Thoracic aorta (tissue), 2 donors: ENCODE data around the gene CTIF. TPM values are rescaled to one million over a fixed set of nuclear protein-coding genes. Genes with fewer than 3 reads are reported as not detected.
A peak's percentile ranks its signal among the peaks of the same experiment; 100 is the strongest.

Experiments
- ATAC-seq: fragments of 150-250 bp; one replicate; pipeline ENCODE4 v1.8.0; 2017; ENCODE audit warnings: low read depth; ENCODE audit not compliant: insufficient number of reproducible peaks, low FRiP score
- DNase-seq: peaks from one replicate; pipeline ENCODE4 v3.0.0-alpha.2; 2020; ENCODE audit warnings: low spot score
- H3K27ac ChIP-seq, 2 donors: fragments of 200-600 bp; sonication (generic); 1 replicate in 1 of 2; 2 replicates in 1 of 2; pipeline ENCODE4 v1.5.1; 2016; ENCODE audit warnings: mild to moderate bottlenecking in 2 of 2, moderate library complexity in 2 of 2
- H3K27me3 ChIP-seq: fragments of 200-600 bp; sonication (generic); replicated peaks from 2 replicates; pipeline ENCODE4 v1.6.0; 2016; ENCODE audit warnings: mild to moderate bottlenecking; ENCODE audit not compliant: insufficient read depth
- H3K36me3 ChIP-seq: fragments of 200-600 bp; sonication (generic); one replicate; pipeline ENCODE4 v1.5.1; 2016
- H3K4me1 ChIP-seq, 2 donors: fragments of 200-600 bp; sonication (generic); 1 replicate in 1 of 2; 2 replicates in 1 of 2; pipeline versions ENCODE4 v1.5.1 to v1.6.0; 2016; ENCODE audit warnings: low read depth in 2 of 2, mild to moderate bottlenecking in 1 of 2; ENCODE audit not compliant: control insufficient read depth in 1 of 2
- H3K4me3 ChIP-seq: fragments of 200-600 bp; sonication (generic); 2 replicates; pipeline ENCODE4 v1.5.1; 2016; ENCODE audit warnings: mild to moderate bottlenecking
- H3K9me3 ChIP-seq: fragments of 200-600 bp; sonication (generic); 2 replicates; pipeline ENCODE4 v1.5.1; 2016
- total RNA-seq, 2 donors: library from RNA; depleted of rRNA; stranded (reverse); fragments of >200 nt; gene quantifications; one replicate each; pipeline versions ENCODE4 v1.1.0 to v1.2.3, GENCODE V29; 2016
- TF ChIP-seq, protein P1 (sequence below): fragments of 200-600 bp; sonication (generic); IDR thresholded peaks from one replicate; pipeline ENCODE4 v1.5.1; 2019; ENCODE audit warnings: antibody characterized with exemption

CTIF gene
- total RNA-seq, 2 donors from 2014 or later: 63.3 to 125 TPM

DNA sequence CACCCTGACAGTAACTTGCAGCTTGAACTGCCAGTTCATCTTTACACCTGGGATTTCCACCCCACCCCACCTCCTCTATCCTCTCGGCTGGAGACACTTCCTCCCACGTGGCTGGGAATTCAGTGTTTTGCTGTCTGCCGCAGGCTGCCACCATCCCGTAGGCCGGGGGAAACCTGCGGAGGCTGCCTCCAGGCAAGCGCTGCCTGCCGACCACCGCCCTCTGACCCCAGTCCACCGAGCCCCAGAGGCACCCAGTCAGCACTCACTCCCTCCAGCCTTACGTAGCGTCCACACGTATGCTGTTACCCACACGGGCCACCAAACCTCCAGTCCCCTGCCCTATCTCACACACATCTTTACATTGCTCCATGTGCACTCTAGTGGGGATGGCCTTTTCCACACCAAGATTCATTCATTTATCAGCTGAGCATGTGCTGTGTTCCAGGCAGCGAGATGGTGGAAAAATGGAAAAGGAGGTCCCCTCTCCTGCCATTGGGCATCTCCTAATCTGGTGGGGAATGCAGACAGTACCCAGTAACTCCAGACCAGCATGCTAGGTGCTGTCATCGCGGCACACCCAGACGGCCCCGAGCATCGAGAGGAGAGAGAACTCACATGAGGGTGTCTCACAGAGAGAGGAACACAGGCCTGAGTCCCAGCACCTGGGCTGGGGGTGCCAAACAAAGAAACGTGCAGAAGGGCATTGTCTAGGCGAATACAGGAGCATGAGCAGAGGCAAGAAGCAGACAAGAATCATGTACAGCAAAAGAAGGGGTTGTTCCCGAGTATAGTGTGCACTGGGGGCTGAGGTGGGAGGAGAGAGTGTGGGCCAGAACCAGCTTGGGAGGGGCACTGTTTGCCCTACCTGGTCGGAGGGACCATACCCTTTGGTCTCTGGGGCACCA lies 245.0 kb downstream of the CTIF start:
- Histone ChIP-seq H3K9me3 (no peaks in the 10 kb centered on the region), H3K4me3 (no peak overlapping the region), H3K27me3 (no peaks in the 10 kb centered on the region), H3K27ac (peak overlapping the region; percentile 95 to 97), H3K4me1 (peaks cover 50 to 94% of the 10 kb centered on the region in 2 donors), H3K36me3 (no peaks in the 10 kb centered on the region)
- TF ChIP-seq, protein P1, sequence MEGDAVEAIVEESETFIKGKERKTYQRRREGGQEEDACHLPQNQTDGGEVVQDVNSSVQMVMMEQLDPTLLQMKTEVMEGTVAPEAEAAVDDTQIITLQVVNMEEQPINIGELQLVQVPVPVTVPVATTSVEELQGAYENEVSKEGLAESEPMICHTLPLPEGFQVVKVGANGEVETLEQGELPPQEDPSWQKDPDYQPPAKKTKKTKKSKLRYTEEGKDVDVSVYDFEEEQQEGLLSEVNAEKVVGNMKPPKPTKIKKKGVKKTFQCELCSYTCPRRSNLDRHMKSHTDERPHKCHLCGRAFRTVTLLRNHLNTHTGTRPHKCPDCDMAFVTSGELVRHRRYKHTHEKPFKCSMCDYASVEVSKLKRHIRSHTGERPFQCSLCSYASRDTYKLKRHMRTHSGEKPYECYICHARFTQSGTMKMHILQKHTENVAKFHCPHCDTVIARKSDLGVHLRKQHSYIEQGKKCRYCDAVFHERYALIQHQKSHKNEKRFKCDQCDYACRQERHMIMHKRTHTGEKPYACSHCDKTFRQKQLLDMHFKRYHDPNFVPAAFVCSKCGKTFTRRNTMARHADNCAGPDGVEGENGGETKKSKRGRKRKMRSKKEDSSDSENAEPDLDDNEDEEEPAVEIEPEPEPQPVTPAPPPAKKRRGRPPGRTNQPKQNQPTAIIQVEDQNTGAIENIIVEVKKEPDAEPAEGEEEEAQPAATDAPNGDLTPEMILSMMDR: no peak
- DNase-seq (no peak), ATAC-seq (no peak)

DNA sequence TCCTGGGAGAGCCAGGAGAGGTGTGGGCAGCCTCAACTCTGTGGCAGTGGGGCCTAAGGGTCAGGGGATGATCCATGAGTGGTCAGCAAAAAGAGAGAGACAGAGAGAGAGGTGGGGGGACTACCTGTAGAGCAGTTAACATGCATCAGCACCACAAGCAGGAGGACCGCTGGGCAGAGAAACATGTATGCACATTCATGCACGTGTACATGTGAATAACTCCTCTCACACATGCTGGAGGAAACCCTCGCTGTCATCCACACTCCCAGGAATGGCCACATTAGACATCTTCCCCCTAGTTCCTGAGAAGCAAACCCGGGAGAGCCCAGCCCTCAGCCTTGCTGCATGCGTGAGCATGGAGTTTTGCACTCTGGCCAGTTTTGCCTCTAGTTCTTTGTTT lies 245.8 kb downstream of the CTIF start:
- ATAC-seq: no peak
- peaks cover 49 to 94% of the 10 kb centered on the region in 2 donors for H3K4me1 ChIP-seq

GRCh38 chr18:48785091-48785614 lies 246.3 kb downstream of the CTIF start:
- ATAC-seq (no peak), DNase-seq (no peak)
- TF ChIP-seq, protein P1: no peak
- no peak overlapping the region for H3K4me3 ChIP-seq
- peaks cover 50 to 94% of the 10 kb centered on the region in 2 donors for H3K4me1 ChIP-seq
- no peaks in the 10 kb centered on the region for H3K9me3 ChIP-seq
- H3K27ac ChIP-seq: peak overlapping the region; percentile 95 to 97
- no peaks in the 10 kb centered on the region for H3K36me3 ChIP-seq
- no peaks in the 10 kb centered on the region for H3K27me3 ChIP-seq

More for the DNA sequence above, 245.8 kb downstream of the CTIF start:
- TF ChIP-seq, protein P1: no peak
- Histone ChIP-seq H3K4me3 (no peak overlapping the region), H3K9me3 (no peaks in the 10 kb centered on the region), H3K27ac (peak overlapping the region; percentile 95 to 97), H3K36me3 (no peaks in the 10 kb centered on the region), H3K27me3 (no peaks in the 10 kb centered on the region)
- no peak for DNase-seq

DNA sequence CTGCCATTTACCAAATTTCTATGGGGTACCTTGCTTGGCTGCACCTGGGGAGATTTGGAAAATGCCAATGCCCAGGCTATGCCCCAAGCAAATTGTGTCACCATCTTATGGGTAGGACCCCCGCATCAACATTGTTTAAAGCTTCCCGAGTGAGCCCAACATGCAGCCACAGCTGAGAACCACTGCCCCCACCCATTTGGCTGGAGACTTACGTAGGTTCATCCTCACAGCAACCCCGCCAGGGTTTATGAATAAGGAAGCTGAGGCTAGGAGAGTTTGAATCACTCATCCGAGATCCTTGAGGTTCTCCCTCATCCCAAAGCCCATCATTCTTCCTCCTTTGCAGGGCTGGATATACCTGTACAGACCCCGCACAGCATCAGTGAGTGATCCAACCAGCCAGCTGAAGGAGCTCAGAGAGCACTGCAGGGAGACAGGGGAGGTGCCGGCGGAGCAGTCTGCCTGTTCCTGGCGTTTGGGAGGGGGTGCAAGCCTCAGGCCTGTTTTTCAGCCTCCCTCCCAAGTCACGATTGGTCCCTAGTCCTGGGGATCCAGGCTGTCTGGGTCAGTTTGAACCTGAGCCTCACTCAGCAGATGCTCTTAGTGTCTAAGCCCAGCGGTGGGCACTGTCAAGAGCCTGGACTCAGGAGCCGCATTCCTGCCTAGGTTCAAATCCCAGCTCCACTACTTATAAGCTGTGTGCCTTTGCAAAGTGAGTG lies 247.1 kb downstream of the CTIF start:
- no peak overlapping the region for H3K4me3 ChIP-seq
- no peaks in the 10 kb centered on the region for H3K27me3 ChIP-seq
- TF ChIP-seq, protein P1: no peak
- no peaks in the 10 kb centered on the region for H3K9me3 ChIP-seq
- H3K4me1 ChIP-seq: peaks cover 51 to 94% of the 10 kb centered on the region in 2 donors
- ATAC-seq: no peak
- DNase-seq: no peak
- no peaks in the 10 kb centered on the region for H3K36me3 ChIP-seq
- H3K27ac ChIP-seq: peak overlapping the region; percentile 95 to 97
